H9 (cell line): Measurements from ENCODE around the gene XCR1. TPM values are rescaled to one million over a fixed set of nuclear protein-coding genes. Genes with fewer than 3 reads are reported as not detected.

Experiments
- DNase-seq: peaks from one replicate; pipeline ENCODE4 v3.0.0-alpha.2; 2017
- H2AFZ ChIP-seq: one replicate; pipeline ENCODE4 v1.6.1; 2013; ENCODE audit warnings: mild to moderate bottlenecking, low read length, control low read depth, moderate library complexity
- H2AK5ac ChIP-seq: 2 replicates; pipeline ENCODE4 v1.6.1; 2013; ENCODE audit warnings: low read length, control low read depth, mixed read lengths; ENCODE audit not compliant: insufficient read length
- H2BK120ac ChIP-seq: one replicate; pipeline ENCODE4 v1.6.1; 2013; ENCODE audit warnings: low read depth, mild to moderate bottlenecking, low read length, control low read depth, inconsistent platforms; ENCODE audit not compliant: poor library complexity, severe bottlenecking
- H2BK12ac ChIP-seq: 2 replicates; pipeline ENCODE4 v1.6.1; 2013; ENCODE audit warnings: low read length, control low read depth, mixed read lengths, low read depth; ENCODE audit not compliant: insufficient read length
- H2BK15ac ChIP-seq: 2 replicates; pipeline ENCODE4 v1.6.1; 2013; ENCODE audit warnings: low read depth, low read length, control low read depth
- H2BK20ac ChIP-seq: one replicate; pipeline ENCODE4 v1.6.1; 2013; ENCODE audit warnings: low read depth, mild to moderate bottlenecking, low read length, control low read depth, inconsistent platforms; ENCODE audit not compliant: poor library complexity, severe bottlenecking
- H2BK5ac ChIP-seq: 2 replicates; pipeline ENCODE4 v1.6.1; 2013; ENCODE audit warnings: low read length, control low read depth, mixed read lengths; ENCODE audit not compliant: insufficient read length
- H3K14ac ChIP-seq: 2 replicates; pipeline ENCODE4 v1.6.1; 2013; ENCODE audit warnings: low read length, control low read depth; ENCODE audit not compliant: insufficient read depth
- H3K18ac ChIP-seq: 2 replicates; pipeline ENCODE4 v1.6.1; 2013; ENCODE audit warnings: low read depth, mild to moderate bottlenecking, mixed read lengths, low read length, control low read depth; ENCODE audit not compliant: insufficient read length
- H3K23ac ChIP-seq: 2 replicates; pipeline ENCODE4 v1.6.1; 2013; ENCODE audit warnings: low read length, control low read depth, mixed read lengths, low read depth; ENCODE audit not compliant: insufficient read length
- H3K23me2 ChIP-seq: 2 replicates; pipeline ENCODE4 v1.6.1; 2013; ENCODE audit warnings: low read depth, mild to moderate bottlenecking, mixed read lengths, low read length, control low read depth; ENCODE audit not compliant: insufficient read length, poor library complexity, severe bottlenecking
- H3K27ac ChIP-seq: 2 replicates; pipeline ENCODE4 v1.5.1; 2013; ENCODE audit warnings: low read length, control low read depth, mixed read lengths, low read depth; ENCODE audit not compliant: insufficient read length
- H3K27me3 ChIP-seq: 2 replicates; pipeline ENCODE4 v1.6.1; 2013; ENCODE audit warnings: low read length, control low read depth, inconsistent platforms; ENCODE audit not compliant: insufficient read depth
- H3K4ac ChIP-seq: 2 replicates; pipeline ENCODE4 v1.6.1; 2013; ENCODE audit warnings: low read depth, mild to moderate bottlenecking, control low read depth, inconsistent platforms, low read length, moderate library complexity
- H3K4me1 ChIP-seq: 2 replicates; pipeline ENCODE4 v1.6.1; 2013; ENCODE audit warnings: low read length, control low read depth, inconsistent platforms; ENCODE audit not compliant: insufficient read depth
- H3K4me2 ChIP-seq: 2 replicates; pipeline ENCODE4 v1.6.1; 2013; ENCODE audit warnings: low read length, control low read depth, mixed read lengths; ENCODE audit not compliant: insufficient read length, insufficient read depth
- H3K56ac ChIP-seq: 2 replicates; pipeline ENCODE4 v1.6.1; 2013; ENCODE audit warnings: low read depth, mild to moderate bottlenecking, mixed read lengths, low read length, control low read depth; ENCODE audit not compliant: insufficient read length
- H3K79me1 ChIP-seq: 2 replicates; pipeline ENCODE4 v1.6.1; 2013; ENCODE audit warnings: low read depth, mild to moderate bottlenecking, moderate library complexity, low read length, control low read depth, inconsistent platforms; ENCODE audit not compliant: insufficient read depth, poor library complexity, severe bottlenecking
- H3K79me2 ChIP-seq: 2 replicates; pipeline ENCODE4 v1.6.1; 2013; ENCODE audit warnings: low read length, control low read depth, inconsistent platforms; ENCODE audit not compliant: insufficient read depth
- H3K9ac ChIP-seq: 2 replicates; pipeline ENCODE4 v1.6.1; 2013; ENCODE audit warnings: low read length, control low read depth, mixed read lengths; ENCODE audit not compliant: insufficient read length; ENCODE audit errors: extremely low read depth
- H3K9me3 ChIP-seq: one replicate; pipeline ENCODE4 v1.6.1; 2013; ENCODE audit warnings: low read depth, low read length, inconsistent platforms; ENCODE audit not compliant: control insufficient read depth
- H3T11ph ChIP-seq: one replicate; pipeline ENCODE4 v1.6.1; 2013; ENCODE audit warnings: mild to moderate bottlenecking, low read length, control low read depth, inconsistent platforms
- H4K20me1 ChIP-seq: one replicate; pipeline ENCODE4 v1.6.1; 2013; ENCODE audit not compliant: control insufficient read depth, insufficient read length, insufficient read depth
- H4K5ac ChIP-seq: 2 replicates; pipeline ENCODE4 v1.6.1; 2013; ENCODE audit warnings: low read depth, mild to moderate bottlenecking, mixed read lengths, low read length, control low read depth; ENCODE audit not compliant: insufficient read length
- H4K8ac ChIP-seq: replicated peaks from 2 replicates; pipeline ENCODE4 v1.6.1; 2013; ENCODE audit warnings: low read length, control low read depth, mixed read lengths, low read depth; ENCODE audit not compliant: insufficient read length
- H4K91ac ChIP-seq: 2 replicates; pipeline ENCODE4 v1.6.1; 2013; ENCODE audit warnings: low read depth, mild to moderate bottlenecking, moderate library complexity, mixed read lengths, low read length, control low read depth; ENCODE audit not compliant: insufficient read length
- H3K27ac Mint-ChIP-seq, 3 experiments: 2 replicates in 2 of 3; 3 replicates in 1 of 3; pipeline ENCODE4 v1.8.0; 2020 to 2021; ENCODE audit warnings: mixed read lengths in 3 of 3, mild to moderate bottlenecking in 1 of 3, moderate library complexity in 1 of 3
- H3K27me3 Mint-ChIP-seq: 2 replicates; pipeline ENCODE4 v1.8.0; 2021; ENCODE audit warnings: low read depth, mild to moderate bottlenecking, moderate library complexity, mixed read lengths
- H3K36me3 Mint-ChIP-seq, 3 experiments: 2 replicates in 2 of 3; 3 replicates in 1 of 3; pipeline ENCODE4 v1.8.0; 2020 to 2021; ENCODE audit warnings: low read depth in 3 of 3, mixed read lengths in 3 of 3; ENCODE audit not compliant: insufficient read depth in 1 of 3
- H3K4me1 Mint-ChIP-seq, 2 experiments: 2 replicates each; pipeline ENCODE4 v1.8.0; 2020; ENCODE audit warnings: mixed read lengths in 2 of 2
- H3K4me3 Mint-ChIP-seq, 2 experiments: 2 replicates in 1 of 2; 3 replicates in 1 of 2; pipeline ENCODE4 v1.8.0; 2020 to 2021; ENCODE audit warnings: mild to moderate bottlenecking in 2 of 2, mixed read lengths in 2 of 2, moderate library complexity in 1 of 2
- H3K9me3 Mint-ChIP-seq, 2 experiments: 2 replicates in 1 of 2; 3 replicates in 1 of 2; pipeline ENCODE4 v1.8.0; 2020; ENCODE audit warnings: mild to moderate bottlenecking in 2 of 2, mixed read lengths in 2 of 2, moderate library complexity in 1 of 2
- CTCF ChIP-seq: fragments of 200-600 bp; sonication (generic); conservative IDR thresholded peaks from 3 replicates; pipeline ENCODE4 v1.8.0; 2021; ENCODE audit warnings: antibody characterized with exemption, mild to moderate bottlenecking
- WGBS: extraction: QIAGEN DNeasy Blood & Tissue Kit; methylation state at CpG from one replicate; pipeline ENCODE4 v1.1.7; 2013; ENCODE audit warnings: missing lambda C conversion rate, low lambda C conversion rate, mixed read lengths; ENCODE audit not compliant: insufficient read length; ENCODE audit errors: extremely low coverage; 5-methylcytosine and 5-hydroxymethylcytosine counted together
- total RNA-seq: library from RNA; stranded (reverse); gene quantifications from 2 replicates; pipeline ENCODE4 v1.2.1, GENCODE V29; 2021

The XCR1 gene
- total RNA-seq, 1 experiment from 2014 or later, result not detected

DNA sequence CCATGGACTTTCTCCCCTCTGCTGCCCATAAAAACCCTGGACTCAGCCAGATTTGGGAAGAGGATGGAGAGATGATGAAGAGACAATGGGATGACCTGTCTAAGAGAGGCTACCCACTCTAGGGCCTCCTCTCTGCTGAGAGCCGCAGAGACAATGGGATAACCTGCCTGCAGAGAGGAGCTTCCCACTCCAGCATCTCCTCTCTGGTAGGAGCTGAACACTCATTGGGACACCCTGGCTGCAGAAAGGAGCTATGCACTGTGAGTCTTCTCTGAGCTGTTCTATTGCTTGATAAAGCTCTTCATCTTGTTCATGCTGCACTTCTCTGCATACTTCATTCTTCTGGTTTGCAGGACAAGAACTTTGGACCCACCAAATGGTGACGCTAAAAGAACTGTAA is 4.5 kb upstream of the XCR1 start:
- DNase-seq, result no peak
- H4K8ac ChIP-seq, result no peak overlapping the region
- H3K18ac ChIP-seq, result no peak overlapping the region
- H3K4me2 ChIP-seq, result no peak overlapping the region
- H3K14ac ChIP-seq, result no peak overlapping the region
- Mint-ChIP-seq H3K36me3 (peaks cover 0 to 8% (median 6%) of the 10 kb centered on the region in 3 experiments; a peak in 4 of 7 replicates), H3K27ac (no peak overlapping the region), H3K27me3 (no peaks in the 10 kb centered on the region), H3K4me1 (no peaks in the 10 kb centered on the region), H3K4me3 (no peak overlapping the region), H3K9me3 (peaks cover 15 to 17% of the 10 kb centered on the region in 2 experiments)
- no peak overlapping the region for H3K9ac ChIP-seq
- H2AK5ac ChIP-seq, result no peak overlapping the region
- H3K79me2 ChIP-seq, result no peaks in the 10 kb centered on the region
- H2BK120ac ChIP-seq, result no peak overlapping the region
- WGBS, result no CpG with 5 or more reads among the region's 2 CpGs
- H4K5ac ChIP-seq, result no peak overlapping the region
- no peaks in the 10 kb centered on the region for H3K27me3 ChIP-seq
- H2BK20ac ChIP-seq, result no peak overlapping the region
- H4K91ac ChIP-seq, result no peak overlapping the region
- H2BK5ac ChIP-seq, result no peak overlapping the region
- TF ChIP-seq CTCF, result no peak
- H3K9me3 ChIP-seq, result peaks cover 8% of the 10 kb centered on the region
- H3K23me2 ChIP-seq, result no peaks in the 10 kb centered on the region
- no peaks in the 10 kb centered on the region for H4K20me1 ChIP-seq
- H3K27ac ChIP-seq, result no peak overlapping the region
- H3K56ac ChIP-seq, result no peak overlapping the region
- H2BK12ac ChIP-seq, result no peak overlapping the region
- no peak overlapping the region for H3K23ac ChIP-seq
- no peaks in the 10 kb centered on the region for H3K4me1 ChIP-seq
- no peak overlapping the region for H3K4ac ChIP-seq
- H2AFZ ChIP-seq, result no peak overlapping the region
- no peaks in the 10 kb centered on the region for H3K79me1 ChIP-seq
- H3T11ph ChIP-seq, result no peak overlapping the region
- no peak overlapping the region for H2BK15ac ChIP-seq
